ENCODE measurements around the gene SCYGR1.

SCYGR1 gene

GRCh38 chr2:227402959-227403358, 15.2 kb upstream of the SCYGR1 start:
- Histone ChIP-seq H3K36me3 (ENCODE audit: control insufficient read depth in 2 of 2, insufficient read depth in 2 of 2, low read length in 2 of 2) (no peaks in the 10 kb centered on the region), H3K9me3 (ENCODE audit: control insufficient read depth in 2 of 2, low read length in 2 of 2) (no peaks in the 10 kb centered on the region), H3K27ac (ENCODE audit: low read depth in 2 of 2, low read length in 2 of 2) (no peak overlapping the region), H3K9ac (ENCODE audit: low read depth in 1 of 2, low read length in 2 of 2) (no peak overlapping the region), H3K4me3 (ENCODE audit: low read length in 2 of 2) (no peak overlapping the region), H3K4me1 (ENCODE audit: control insufficient read depth in 2 of 2, insufficient read depth in 2 of 2, low read length in 2 of 2) (peaks cover 4 to 18% of the 10 kb centered on the region in 2 donors), H3K27me3 (ENCODE audit: control insufficient read depth in 2 of 2, insufficient read depth in 2 of 2, low read length in 2 of 2) (no peaks in the 10 kb centered on the region)

GRCh38 chr2:227402321-227402720, 14.6 kb upstream of the SCYGR1 start:
- no peak overlapping the region for H3K4me3 ChIP-seq (ENCODE audit: low read length in 2 of 2)
- no peaks in the 10 kb centered on the region for H3K36me3 ChIP-seq (ENCODE audit: control insufficient read depth in 2 of 2, insufficient read depth in 2 of 2, low read length in 2 of 2)
- no peak overlapping the region for H3K27ac ChIP-seq (ENCODE audit: low read depth in 2 of 2, low read length in 2 of 2)
- peaks cover 6 to 18% of the 10 kb centered on the region in 2 donors for H3K4me1 ChIP-seq (ENCODE audit: control insufficient read depth in 2 of 2, insufficient read depth in 2 of 2, low read length in 2 of 2)
- H3K9me3 ChIP-seq (ENCODE audit: control insufficient read depth in 2 of 2, low read length in 2 of 2): no peaks in the 10 kb centered on the region
- H3K27me3 ChIP-seq (ENCODE audit: control insufficient read depth in 2 of 2, insufficient read depth in 2 of 2, low read length in 2 of 2): no peaks in the 10 kb centered on the region
- no peak overlapping the region for H3K9ac ChIP-seq (ENCODE audit: low read depth in 1 of 2, low read length in 2 of 2)

- Histone ChIP-seq H3K27ac (ENCODE audit: low read depth in 2 of 2, low read length in 2 of 2) (no peak overlapping the region), H3K27me3 (ENCODE audit: control insufficient read depth in 2 of 2, insufficient read depth in 2 of 2, low read length in 2 of 2) (no peaks in the 10 kb centered on the region), H3K9me3 (ENCODE audit: control insufficient read depth in 2 of 2, low read length in 2 of 2) (no peaks in the 10 kb centered on the region), H3K4me3 (ENCODE audit: low read length in 2 of 2) (no peak overlapping the region), H3K36me3 (ENCODE audit: control insufficient read depth in 2 of 2, insufficient read depth in 2 of 2, low read length in 2 of 2) (no peaks in the 10 kb centered on the region), H3K9ac (ENCODE audit: low read depth in 1 of 2, low read length in 2 of 2) (no peak overlapping the region), H3K4me1 (ENCODE audit: control insufficient read depth in 2 of 2, insufficient read depth in 2 of 2, low read length in 2 of 2) (peaks cover 4 to 14% of the 10 kb centered on the region in 2 donors)
Measured at GRCh38 chr2:227401550-227401949, 13.8 kb upstream of the SCYGR1 start.

- Histone ChIP-seq H3K27me3 (ENCODE audit: control insufficient read depth in 2 of 2, insufficient read depth in 2 of 2, low read length in 2 of 2) (no peaks in the 10 kb centered on the region), H3K9ac (ENCODE audit: low read depth in 1 of 2, low read length in 2 of 2) (no peak overlapping the region), H3K4me3 (ENCODE audit: low read length in 2 of 2) (no peak overlapping the region), H3K4me1 (ENCODE audit: control insufficient read depth in 2 of 2, insufficient read depth in 2 of 2, low read length in 2 of 2) (peaks cover 0 to 3% of the 10 kb centered on the region in 2 donors), H3K27ac (ENCODE audit: low read depth in 2 of 2, low read length in 2 of 2) (no peak overlapping the region), H3K9me3 (ENCODE audit: control insufficient read depth in 2 of 2, low read length in 2 of 2) (no peaks in the 10 kb centered on the region), H3K36me3 (ENCODE audit: control insufficient read depth in 2 of 2, insufficient read depth in 2 of 2, low read length in 2 of 2) (no peaks in the 10 kb centered on the region)
Measured at GRCh38 chr2:227398684-227399670, 11.2 kb upstream of the SCYGR1 start.

GRCh38 chr2:227397562-227397961, 9.8 kb upstream of the SCYGR1 start:
- Histone ChIP-seq H3K27ac (ENCODE audit: low read depth in 2 of 2, low read length in 2 of 2) (no peak overlapping the region), H3K4me1 (ENCODE audit: control insufficient read depth in 2 of 2, insufficient read depth in 2 of 2, low read length in 2 of 2) (peaks cover 0 to 3% of the 10 kb centered on the region in 2 donors), H3K36me3 (ENCODE audit: control insufficient read depth in 2 of 2, insufficient read depth in 2 of 2, low read length in 2 of 2) (no peaks in the 10 kb centered on the region), H3K27me3 (ENCODE audit: control insufficient read depth in 2 of 2, insufficient read depth in 2 of 2, low read length in 2 of 2) (no peaks in the 10 kb centered on the region), H3K9me3 (ENCODE audit: control insufficient read depth in 2 of 2, low read length in 2 of 2) (no peaks in the 10 kb centered on the region), H3K9ac (ENCODE audit: low read depth in 1 of 2, low read length in 2 of 2) (no peak overlapping the region), H3K4me3 (ENCODE audit: low read length in 2 of 2) (no peak overlapping the region)

GRCh38 chr2:227395556-227395955, 7.8 kb upstream of the SCYGR1 start:
- no peak overlapping the region for H3K9ac ChIP-seq (ENCODE audit: low read depth in 1 of 2, low read length in 2 of 2)
- H3K36me3 ChIP-seq (ENCODE audit: control insufficient read depth in 2 of 2, insufficient read depth in 2 of 2, low read length in 2 of 2): no peaks in the 10 kb centered on the region
- no peaks in the 10 kb centered on the region for H3K27me3 ChIP-seq (ENCODE audit: control insufficient read depth in 2 of 2, insufficient read depth in 2 of 2, low read length in 2 of 2)
- H3K4me3 ChIP-seq (ENCODE audit: low read length in 2 of 2): no peak overlapping the region
- peaks cover 0 to 3% of the 10 kb centered on the region in 2 donors for H3K4me1 ChIP-seq (ENCODE audit: control insufficient read depth in 2 of 2, insufficient read depth in 2 of 2, low read length in 2 of 2)
- H3K27ac ChIP-seq (ENCODE audit: low read depth in 2 of 2, low read length in 2 of 2): no peak overlapping the region
- no peaks in the 10 kb centered on the region for H3K9me3 ChIP-seq (ENCODE audit: control insufficient read depth in 2 of 2, low read length in 2 of 2)

- H3K9me3 ChIP-seq (ENCODE audit: control insufficient read depth in 2 of 2, low read length in 2 of 2): no peaks in the 10 kb centered on the region
- peaks cover 0 to 3% of the 10 kb centered on the region in 2 donors for H3K4me1 ChIP-seq (ENCODE audit: control insufficient read depth in 2 of 2, insufficient read depth in 2 of 2, low read length in 2 of 2)
- no peak overlapping the region for H3K9ac ChIP-seq (ENCODE audit: low read depth in 1 of 2, low read length in 2 of 2)
- H3K36me3 ChIP-seq (ENCODE audit: control insufficient read depth in 2 of 2, insufficient read depth in 2 of 2, low read length in 2 of 2): no peaks in the 10 kb centered on the region
- H3K27ac ChIP-seq (ENCODE audit: low read depth in 2 of 2, low read length in 2 of 2): no peak overlapping the region
- no peaks in the 10 kb centered on the region for H3K27me3 ChIP-seq (ENCODE audit: control insufficient read depth in 2 of 2, insufficient read depth in 2 of 2, low read length in 2 of 2)
- no peak overlapping the region for H3K4me3 ChIP-seq (ENCODE audit: low read length in 2 of 2)
Measured at GRCh38 chr2:227394401-227394800, 6.7 kb upstream of the SCYGR1 start.

GRCh38 chr2:227390468-227391256, 2.9 kb upstream of the SCYGR1 start:
- Histone ChIP-seq H3K36me3 (ENCODE audit: control insufficient read depth in 2 of 2, insufficient read depth in 2 of 2, low read length in 2 of 2) (no peaks in the 10 kb centered on the region), H3K9ac (ENCODE audit: low read depth in 1 of 2, low read length in 2 of 2) (no peak overlapping the region), H3K27ac (ENCODE audit: low read depth in 2 of 2, low read length in 2 of 2) (no peak overlapping the region), H3K4me3 (ENCODE audit: low read length in 2 of 2) (no peak overlapping the region), H3K27me3 (ENCODE audit: control insufficient read depth in 2 of 2, insufficient read depth in 2 of 2, low read length in 2 of 2) (no peaks in the 10 kb centered on the region), H3K4me1 (ENCODE audit: control insufficient read depth in 2 of 2, insufficient read depth in 2 of 2, low read length in 2 of 2) (no peaks in the 10 kb centered on the region), H3K9me3 (ENCODE audit: control insufficient read depth in 2 of 2, low read length in 2 of 2) (no peaks in the 10 kb centered on the region)

- no peak overlapping the region for H3K27ac ChIP-seq (ENCODE audit: low read depth in 2 of 2, low read length in 2 of 2)
- H3K27me3 ChIP-seq (ENCODE audit: control insufficient read depth in 2 of 2, insufficient read depth in 2 of 2, low read length in 2 of 2): no peaks in the 10 kb centered on the region
- no peaks in the 10 kb centered on the region for H3K9me3 ChIP-seq (ENCODE audit: control insufficient read depth in 2 of 2, low read length in 2 of 2)
- no peak overlapping the region for H3K9ac ChIP-seq (ENCODE audit: low read depth in 1 of 2, low read length in 2 of 2)
- H3K36me3 ChIP-seq (ENCODE audit: control insufficient read depth in 2 of 2, insufficient read depth in 2 of 2, low read length in 2 of 2): no peaks in the 10 kb centered on the region
- no peaks in the 10 kb centered on the region for H3K4me1 ChIP-seq (ENCODE audit: control insufficient read depth in 2 of 2, insufficient read depth in 2 of 2, low read length in 2 of 2)
- H3K4me3 ChIP-seq (ENCODE audit: low read length in 2 of 2): no peak overlapping the region
Measured at GRCh38 chr2:227389661-227390060, 1.9 kb upstream of the SCYGR1 start.

GRCh38 chr2:227389231-227389630, 1.5 kb upstream of the SCYGR1 start:
- Histone ChIP-seq H3K27ac (ENCODE audit: low read depth in 2 of 2, low read length in 2 of 2) (no peak overlapping the region), H3K9ac (ENCODE audit: low read depth in 1 of 2, low read length in 2 of 2) (no peak overlapping the region), H3K4me3 (ENCODE audit: low read length in 2 of 2) (no peak overlapping the region), H3K27me3 (ENCODE audit: control insufficient read depth in 2 of 2, insufficient read depth in 2 of 2, low read length in 2 of 2) (no peaks in the 10 kb centered on the region), H3K4me1 (ENCODE audit: control insufficient read depth in 2 of 2, insufficient read depth in 2 of 2, low read length in 2 of 2) (no peaks in the 10 kb centered on the region), H3K9me3 (ENCODE audit: control insufficient read depth in 2 of 2, low read length in 2 of 2) (no peaks in the 10 kb centered on the region), H3K36me3 (ENCODE audit: control insufficient read depth in 2 of 2, insufficient read depth in 2 of 2, low read length in 2 of 2) (no peaks in the 10 kb centered on the region)

Measured in mucosa of rectum (tissue), 2 donors.